MM.1S (cell line): ENCODE results near the gene CHD9NB.
A peak's percentile ranks its signal among the peaks of the same experiment; 100 is the strongest.

ENCODE experiments used
- DNase-seq: peaks from one replicate; pipeline ENCODE4 v3.0.0-alpha.2; 2015
- H2AFZ ChIP-seq: fragments of 300-600 bp; sonication (generic); 2 replicates; pipeline ENCODE4 v1.6.0; 2016; ENCODE audit warnings: antibody characterized with exemption, low read length
- H3F3A ChIP-seq: fragments of 300-600 bp; sonication (generic); 2 replicates; pipeline ENCODE4 v1.6.1; 2016; ENCODE audit warnings: mild to moderate bottlenecking, antibody characterized with exemption, low read length, moderate library complexity, mixed read lengths; ENCODE audit not compliant: insufficient read depth
- H3K27ac ChIP-seq: fragments of 300-600 bp; sonication (generic); 2 replicates; pipeline ENCODE4 v1.5.1; 2016; ENCODE audit warnings: mild to moderate bottlenecking, low read length
- H3K27me3 ChIP-seq: fragments of 300-600 bp; sonication (generic); replicated peaks from 2 replicates; pipeline ENCODE4 v1.6.0; 2016; ENCODE audit warnings: low read length; ENCODE audit not compliant: insufficient read depth
- H3K36me3 ChIP-seq: fragments of 300-600 bp; sonication (generic); replicated peaks from 2 replicates; pipeline ENCODE4 v1.6.1; 2016; ENCODE audit warnings: mild to moderate bottlenecking, low read length, mixed read lengths; ENCODE audit not compliant: insufficient read depth
- H3K4me1 ChIP-seq: fragments of 300-600 bp; sonication (generic); 2 replicates; pipeline ENCODE4 v1.6.1; 2016; ENCODE audit warnings: low read length, mixed read lengths
- H3K4me2 ChIP-seq: fragments of 300-600 bp; sonication (generic); 2 replicates; pipeline ENCODE4 v1.6.0; 2016; ENCODE audit warnings: low read depth, low read length
- H3K4me3 ChIP-seq: fragments of 300-600 bp; sonication (generic); 2 replicates; pipeline ENCODE4 v1.5.1; 2016; ENCODE audit warnings: low read length, mixed read lengths
- H3K79me2 ChIP-seq: fragments of 300-600 bp; sonication (generic); 2 replicates; pipeline ENCODE4 v1.6.1; 2016; ENCODE audit warnings: mixed run types, low read length, mixed read lengths
- H3K9ac ChIP-seq: fragments of 300-600 bp; sonication (generic); 2 replicates; pipeline ENCODE4 v1.6.1; 2016; ENCODE audit warnings: low read length, mixed read lengths
- H3K9me2 ChIP-seq: fragments of 300-600 bp; sonication (generic); replicated peaks from 2 replicates; pipeline ENCODE4 v1.6.1; 2016; ENCODE audit warnings: mild to moderate bottlenecking, low read length, mixed read lengths; ENCODE audit not compliant: insufficient read depth
- H3K9me3 ChIP-seq: fragments of 300-600 bp; sonication (generic); replicated peaks from 2 replicates; pipeline ENCODE4 v1.6.1; 2016; ENCODE audit warnings: mild to moderate bottlenecking, low read length, mixed read lengths; ENCODE audit not compliant: insufficient read depth
- H4K20me1 ChIP-seq: fragments of 300-600 bp; sonication (generic); 2 replicates; pipeline ENCODE4 v1.6.1; 2016; ENCODE audit warnings: mild to moderate bottlenecking, low read length, moderate library complexity, mixed read lengths; ENCODE audit not compliant: insufficient read depth
- EZH2 ChIP-seq: fragments of 300-600 bp; sonication (generic); optimal IDR thresholded peaks from 2 replicates; pipeline ENCODE3; 2017; ENCODE audit warnings: low read depth, mild to moderate bottlenecking, antibody characterized with exemption, low read length, mixed read lengths
- EZH2phosphoT487 ChIP-seq: fragments of 300-600 bp; sonication (generic); IDR thresholded peaks from 2 replicates; pipeline ENCODE4 v1.6.1; 2018; ENCODE audit warnings: antibody characterized with exemption, low read length
- TF ChIP-seq, protein P1 (sequence below): fragments of 300-600 bp; sonication (generic); IDR thresholded peaks from 2 replicates; pipeline ENCODE4 v1.5.1; 2016; ENCODE audit warnings: antibody characterized with exemption, low read length, mixed read lengths

The CHD9NB gene

GRCh38 chr16:53067675-53068074 lies 15.0 kb upstream of the CHD9NB start:
- Histone ChIP-seq H3K9me2 (no peaks in the 10 kb centered on the region), H3K27ac (peak overlapping the region; percentile 68; the same call in 1 of the 2 replicates), H3K4me1 (peaks cover 29% of the 10 kb centered on the region), H3K79me2 (peaks cover 80% of the 10 kb centered on the region), H2AFZ (no peak overlapping the region), H3K9me3 (no peaks in the 10 kb centered on the region), H4K20me1 (no peaks in the 10 kb centered on the region), H3K9ac (no peak overlapping the region), H3K4me3 (no peak overlapping the region), H3F3A (peaks cover 23% of the 10 kb centered on the region), H3K36me3 (no peaks in the 10 kb centered on the region), H3K27me3 (no peaks in the 10 kb centered on the region), H3K4me2 (peak overlapping the region; percentile 72; the same call in 1 of the 2 replicates)
- DNase-seq = no peak
- TF ChIP-seq, protein P1, sequence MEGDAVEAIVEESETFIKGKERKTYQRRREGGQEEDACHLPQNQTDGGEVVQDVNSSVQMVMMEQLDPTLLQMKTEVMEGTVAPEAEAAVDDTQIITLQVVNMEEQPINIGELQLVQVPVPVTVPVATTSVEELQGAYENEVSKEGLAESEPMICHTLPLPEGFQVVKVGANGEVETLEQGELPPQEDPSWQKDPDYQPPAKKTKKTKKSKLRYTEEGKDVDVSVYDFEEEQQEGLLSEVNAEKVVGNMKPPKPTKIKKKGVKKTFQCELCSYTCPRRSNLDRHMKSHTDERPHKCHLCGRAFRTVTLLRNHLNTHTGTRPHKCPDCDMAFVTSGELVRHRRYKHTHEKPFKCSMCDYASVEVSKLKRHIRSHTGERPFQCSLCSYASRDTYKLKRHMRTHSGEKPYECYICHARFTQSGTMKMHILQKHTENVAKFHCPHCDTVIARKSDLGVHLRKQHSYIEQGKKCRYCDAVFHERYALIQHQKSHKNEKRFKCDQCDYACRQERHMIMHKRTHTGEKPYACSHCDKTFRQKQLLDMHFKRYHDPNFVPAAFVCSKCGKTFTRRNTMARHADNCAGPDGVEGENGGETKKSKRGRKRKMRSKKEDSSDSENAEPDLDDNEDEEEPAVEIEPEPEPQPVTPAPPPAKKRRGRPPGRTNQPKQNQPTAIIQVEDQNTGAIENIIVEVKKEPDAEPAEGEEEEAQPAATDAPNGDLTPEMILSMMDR = no peak
- TF ChIP-seq EZH2phosphoT487 (no peak), EZH2 (no peak)

DNA sequence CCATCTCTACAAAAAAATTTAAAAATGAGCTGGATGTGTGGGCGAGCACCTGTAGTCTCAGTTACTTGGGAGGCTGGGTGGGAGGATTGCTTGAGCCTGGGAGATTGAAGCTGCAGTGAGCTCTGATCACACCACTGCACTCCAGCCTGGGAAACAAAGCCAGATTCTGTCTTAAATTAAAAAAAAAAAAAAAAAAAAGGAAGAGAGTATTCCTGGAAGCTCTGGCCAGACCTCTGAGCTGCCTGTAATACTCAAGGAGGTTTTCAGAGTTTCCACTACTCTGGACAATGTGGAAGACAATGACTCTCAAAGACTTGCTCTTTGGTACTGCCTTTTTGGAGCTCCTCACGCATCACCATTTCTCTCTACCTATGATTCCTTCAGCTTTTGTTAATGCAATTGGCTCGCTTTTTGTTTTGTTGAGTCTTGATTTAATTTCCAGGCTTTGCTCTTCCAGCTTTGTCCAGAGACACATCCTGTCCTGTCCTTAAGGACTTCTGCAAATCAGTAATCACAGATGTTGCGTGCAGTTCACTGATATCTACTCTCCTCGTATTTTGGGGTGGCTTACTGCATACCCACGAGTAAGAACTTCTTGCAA lies 12.9 kb upstream of the CHD9NB start:
- TF ChIP-seq EZH2phosphoT487 (no peak), EZH2 (no peak)
- TF ChIP-seq, protein P1 = no peak
- Histone ChIP-seq H2AFZ (no peak overlapping the region), H3K4me1 (peaks cover 44% of the 10 kb centered on the region), H3K9me3 (no peaks in the 10 kb centered on the region), H3F3A (peaks cover 40% of the 10 kb centered on the region), H3K4me2 (no peak overlapping the region), H3K79me2 (peaks cover 71% of the 10 kb centered on the region), H3K4me3 (no peak overlapping the region), H3K27me3 (no peaks in the 10 kb centered on the region), H3K9me2 (no peaks in the 10 kb centered on the region), H3K9ac (no peak overlapping the region), H4K20me1 (no peaks in the 10 kb centered on the region), H3K27ac (no peak overlapping the region), H3K36me3 (no peaks in the 10 kb centered on the region)
- DNase-seq = no peak

DNA sequence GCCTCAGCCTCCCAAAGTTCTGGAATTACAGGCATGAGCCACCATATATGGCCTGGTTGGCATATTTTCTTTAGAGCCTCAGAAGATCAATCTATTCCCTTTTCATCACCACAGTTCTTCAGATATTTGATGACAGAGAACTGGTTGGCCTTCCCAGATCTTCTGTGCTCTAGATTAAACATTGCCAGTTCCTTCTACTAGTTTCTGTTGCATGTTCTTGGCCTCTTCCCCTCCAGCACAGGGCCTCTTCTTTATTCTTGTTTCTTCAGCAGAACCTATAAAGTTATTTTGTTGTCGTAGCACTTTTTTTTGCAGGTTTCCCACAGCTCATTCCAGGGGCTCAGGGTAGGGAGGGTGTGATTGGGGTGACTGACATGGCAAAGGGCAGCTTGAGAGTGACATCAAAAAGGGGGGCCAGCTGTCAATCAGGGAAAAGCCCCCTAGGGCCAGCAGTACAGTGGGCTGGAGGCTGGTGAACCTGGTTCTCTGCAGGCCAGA lies 11.4 kb upstream of the CHD9NB start:
- peaks cover 37% of the 10 kb centered on the region for H3K4me1 ChIP-seq

More for the DNA sequence above, 11.4 kb upstream of the CHD9NB start:
- H3K36me3 ChIP-seq = no peaks in the 10 kb centered on the region
- peaks cover 38% of the 10 kb centered on the region for H3F3A ChIP-seq
- no peaks in the 10 kb centered on the region for H3K27me3 ChIP-seq
- no peaks in the 10 kb centered on the region for H3K9me3 ChIP-seq
- no peaks in the 10 kb centered on the region for H4K20me1 ChIP-seq
- no peak overlapping the region for H3K4me3 ChIP-seq
- no peak overlapping the region for H3K27ac ChIP-seq
- no peak overlapping the region for H2AFZ ChIP-seq
- peaks cover 71% of the 10 kb centered on the region for H3K79me2 ChIP-seq
- no peak overlapping the region for H3K4me2 ChIP-seq
- DNase-seq = no peak
- H3K9me2 ChIP-seq = no peaks in the 10 kb centered on the region
- TF ChIP-seq, protein P1 = no peak
- TF ChIP-seq EZH2 (no peak), EZH2phosphoT487 (no peak)
- no peak overlapping the region for H3K9ac ChIP-seq
